ENCODE results near the gene CEP20. TPM values are rescaled to one million over a fixed set of nuclear protein-coding genes. Genes with fewer than 3 reads are reported as not detected.

Gene CEP20
- total RNA-seq, 1 experiment from 2014 or later, result 54.7 TPM

GRCh38 chr16:15816228-15816627, 72.2 kb downstream of the CEP20 start:
- CTCF ChIA-PET, result interaction anchor here (0.6 to 0.9 kb wide), 5 partner anchors 12 to 275 kb away, joined by 3 to 4 read pairs (median 3); no protein-coding TSS in a partner anchor
- no peaks in the 10 kb centered on the region for H3K4me1 Mint-ChIP-seq (ENCODE audit: insufficient read depth, unreplicated experiment)

More at GRCh38 chr16:15816228-15816627, 72.2 kb downstream of the CEP20 start:
- no peak for TF ChIP-seq CTCF (IDR thresholded peaks at IDR 0.05; ENCODE audit: unreplicated experiment)
- no TSS peak for BruUV-seq (replicated peaks)
- Mint-ChIP-seq H3K4me3 (ENCODE audit: unreplicated experiment) (no peak overlapping the region), H3K36me3 (ENCODE audit: insufficient read depth, unreplicated experiment) (peaks cover 6% of the 10 kb centered on the region), H3K9me3 (ENCODE audit: unreplicated experiment) (peaks cover 17% of the 10 kb centered on the region), H3K27me3 (ENCODE audit: insufficient read depth, unreplicated experiment) (peaks cover 44% of the 10 kb centered on the region), H3K27ac (ENCODE audit: low read depth, unreplicated experiment) (no peak overlapping the region)
- intact Hi-C loops (cut with micrococcal nuclease), result no loop called here
- no peak for DNase-seq (ENCODE audit: unreplicated experiment)
- POLR2A ChIA-PET, result interaction anchor here (0.5 kb wide), 1 partner anchor 30 kb away, joined by 3 read pairs; no protein-coding TSS in a partner anchor

Other genes with a start within 250 kb of the CEP20 start
- gene MARF1, start 245.4 kb downstream of the CEP20 start, total RNA-seq (2022), result 48.1 and 56.2 TPM in 2 replicates
- 121 and 162 TPM in 2 replicates for gene NDE1, start 238.4 kb downstream of the CEP20 start, total RNA-seq (2022)
- not detected in 2 replicates for gene MYH11, start 31.6 kb downstream of the CEP20 start, total RNA-seq (2022)
- 72.5 and 95.3 TPM in 2 replicates for gene ABCC1, start 61.0 kb upstream of the CEP20 start, total RNA-seq (2022)

Data from MCF 10A (cell line).